ENCODE results near the gene SLC4A3.

The SLC4A3 gene

DNA sequence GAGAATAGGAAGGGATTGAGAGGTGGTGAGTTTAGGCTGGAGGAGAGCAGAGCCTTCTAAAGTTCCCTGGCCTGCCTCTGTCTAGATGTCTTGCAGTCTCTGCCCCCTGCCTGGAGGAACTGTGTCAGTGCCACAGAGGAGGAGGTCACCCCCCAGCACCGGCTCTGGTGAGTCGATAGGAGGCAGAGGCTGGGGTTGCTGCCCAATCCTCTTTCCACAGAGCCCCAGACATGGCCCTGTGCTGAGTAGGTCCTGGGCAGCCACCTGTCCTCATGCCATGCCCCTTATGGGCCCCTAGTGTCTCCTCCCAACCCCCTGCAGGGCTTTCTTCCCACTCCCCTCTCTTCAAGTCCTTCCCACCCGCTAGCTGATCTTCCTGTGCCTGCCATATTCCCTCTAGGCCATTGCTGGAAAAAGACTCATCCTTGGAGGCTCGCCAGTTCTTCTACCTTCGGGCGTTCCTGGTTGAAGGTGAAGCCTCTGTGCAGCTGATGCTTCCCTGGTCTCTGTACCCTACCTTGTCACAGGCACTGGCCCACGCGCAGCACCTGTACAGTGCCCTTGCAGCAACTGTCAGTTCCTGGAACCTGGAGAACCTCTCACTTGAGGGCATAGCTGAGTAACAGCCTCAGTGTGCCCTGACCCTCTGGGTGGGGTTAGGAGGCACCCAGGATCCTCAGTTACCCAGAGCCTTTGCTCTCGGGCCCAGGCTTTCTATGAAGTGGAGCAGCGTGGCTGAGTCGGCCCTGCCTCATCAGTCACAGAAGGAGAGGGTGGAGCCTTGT lies 13.2 kb upstream of the SLC4A3 start:
- DNase-seq = no peak

DNA sequence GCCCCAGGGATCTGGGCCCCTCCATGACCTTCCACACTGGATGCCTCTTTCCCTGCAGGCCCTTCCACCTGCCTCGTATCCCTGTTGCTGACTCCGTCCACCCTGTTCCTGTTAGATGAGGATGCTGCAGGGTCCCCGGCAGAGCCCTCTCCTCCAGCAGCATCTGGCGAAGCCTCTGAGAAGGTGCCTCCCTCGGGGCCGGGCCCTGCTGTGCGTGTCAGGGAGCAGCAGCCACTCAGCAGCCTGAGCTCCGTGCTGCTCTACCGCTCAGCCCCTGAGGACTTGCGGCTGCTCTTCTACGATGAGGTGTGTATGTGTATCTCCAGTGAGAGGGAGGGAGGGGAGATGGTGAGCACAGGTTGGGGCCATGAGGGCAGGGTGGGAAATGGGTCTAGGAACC lies 12.4 kb upstream of the SLC4A3 start:
- DNase-seq = no peak

DNA sequence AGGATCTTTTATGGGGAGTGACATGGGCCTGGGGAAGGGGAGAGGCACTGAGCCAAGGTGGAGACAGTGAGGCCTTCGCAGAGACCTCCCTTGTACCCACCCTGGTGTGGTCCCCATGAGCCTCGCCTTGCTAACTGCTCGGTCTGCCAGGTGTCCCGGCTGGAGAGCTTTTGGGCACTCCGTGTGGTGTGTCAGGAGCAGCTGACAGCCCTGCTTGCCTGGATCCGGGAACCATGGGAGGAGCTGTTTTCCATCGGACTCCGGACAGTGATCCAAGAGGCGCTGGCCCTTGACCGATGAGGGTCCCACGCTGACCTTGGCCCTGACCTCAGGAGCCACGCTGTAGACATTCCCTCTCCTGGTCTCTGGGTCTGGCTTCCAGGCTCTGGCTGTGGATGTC lies 11.5 kb upstream of the SLC4A3 start:
- no peak for DNase-seq

GRCh38 chr2:219616550-219616949 lies 10.9 kb upstream of the SLC4A3 start:
- DNase-seq = no peak

DNA sequence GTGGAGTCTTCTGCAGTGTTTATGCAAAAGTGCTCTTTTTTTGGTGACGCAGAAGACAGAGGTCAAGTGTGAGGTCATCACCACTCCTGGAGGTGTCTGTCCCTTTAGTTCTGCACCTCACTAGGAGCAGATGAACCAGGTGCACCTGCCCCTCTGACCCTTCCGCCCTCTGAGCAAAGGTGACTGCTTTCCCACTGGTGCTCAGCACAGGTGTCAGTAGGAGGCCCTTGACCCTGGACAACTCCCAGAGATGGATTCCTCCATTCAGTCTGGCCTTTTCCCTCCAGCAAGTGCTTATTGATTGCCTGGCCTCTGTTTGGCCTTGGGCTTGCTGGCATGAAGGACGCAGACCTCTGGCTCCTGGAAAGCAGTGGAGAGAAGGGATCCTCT lies 8.7 kb upstream of the SLC4A3 start:
- DNase-seq = no peak

DNA sequence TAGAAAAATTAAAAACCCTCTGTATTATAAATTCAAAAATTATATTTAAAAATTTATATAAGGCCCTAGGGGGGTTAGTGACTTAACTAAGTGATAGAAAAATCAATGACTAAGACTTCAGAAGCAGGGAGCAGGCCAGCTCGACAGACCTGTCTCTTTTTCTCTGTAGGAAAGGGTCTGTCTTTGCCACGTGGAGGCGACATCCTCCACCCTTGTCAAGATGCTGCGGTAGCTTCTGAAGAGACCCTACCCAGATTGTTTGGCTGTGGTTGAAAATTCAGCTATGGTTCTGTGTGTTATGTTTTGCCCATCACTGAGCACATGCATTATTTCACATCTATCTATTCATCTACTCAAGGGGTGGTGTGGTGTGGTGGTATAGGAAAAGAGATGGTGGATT lies 8.2 kb upstream of the SLC4A3 start:
- no peak for DNase-seq

DNA sequence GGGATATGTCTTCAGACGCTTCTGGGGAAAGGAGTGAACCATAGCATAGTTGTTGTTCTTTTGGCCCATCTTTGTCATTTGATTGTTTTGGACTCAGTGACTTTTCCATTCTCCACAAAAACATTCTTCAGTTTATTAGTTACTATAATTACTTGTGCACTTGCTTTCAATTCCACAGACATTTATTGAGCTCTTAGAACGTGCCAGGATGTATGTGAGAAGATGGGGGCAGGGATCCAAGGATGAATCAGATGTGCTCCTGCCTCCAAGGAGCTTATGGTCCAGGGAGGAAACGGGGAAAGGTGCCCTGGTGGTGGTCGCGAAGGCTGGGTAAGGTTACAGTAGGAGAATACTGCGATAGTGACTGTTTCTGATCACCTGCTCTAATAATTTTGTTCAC lies 6.9 kb upstream of the SLC4A3 start:
- DNase-seq = no peak

GRCh38 chr2:219621935-219622334 lies 5.5 kb upstream of the SLC4A3 start:
- DNase-seq = no peak

DNA sequence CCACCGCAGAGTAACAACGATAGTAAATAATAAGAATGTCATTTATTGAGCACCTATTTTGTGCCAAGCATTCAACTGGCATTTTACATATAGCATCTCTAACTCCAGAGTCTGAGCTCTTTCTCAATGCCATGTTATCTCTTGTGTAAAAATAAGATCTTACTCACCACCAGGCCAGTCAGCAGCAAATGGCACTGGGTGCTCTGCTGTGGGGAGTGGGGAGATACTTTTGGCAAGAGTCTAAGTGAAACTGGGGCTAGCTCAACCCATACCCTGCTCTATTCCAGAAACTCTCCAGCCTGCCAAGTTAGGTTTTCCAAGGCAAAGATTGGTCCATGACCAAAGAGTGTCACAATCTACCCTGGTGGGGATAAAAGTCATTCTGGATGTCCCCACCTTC lies 5.0 kb upstream of the SLC4A3 start:
- no peak for DNase-seq

GRCh38 chr2:219624565-219624964 lies 2.9 kb upstream of the SLC4A3 start:
- DNase-seq = no peak

GRCh38 chr2:219625179-219625578 lies 2.3 kb upstream of the SLC4A3 start:
- DNase-seq = no peak

- DNase-seq = no peak
Measured at GRCh38 chr2:219626540-219626939, 890 bp upstream of the SLC4A3 start.

DNA sequence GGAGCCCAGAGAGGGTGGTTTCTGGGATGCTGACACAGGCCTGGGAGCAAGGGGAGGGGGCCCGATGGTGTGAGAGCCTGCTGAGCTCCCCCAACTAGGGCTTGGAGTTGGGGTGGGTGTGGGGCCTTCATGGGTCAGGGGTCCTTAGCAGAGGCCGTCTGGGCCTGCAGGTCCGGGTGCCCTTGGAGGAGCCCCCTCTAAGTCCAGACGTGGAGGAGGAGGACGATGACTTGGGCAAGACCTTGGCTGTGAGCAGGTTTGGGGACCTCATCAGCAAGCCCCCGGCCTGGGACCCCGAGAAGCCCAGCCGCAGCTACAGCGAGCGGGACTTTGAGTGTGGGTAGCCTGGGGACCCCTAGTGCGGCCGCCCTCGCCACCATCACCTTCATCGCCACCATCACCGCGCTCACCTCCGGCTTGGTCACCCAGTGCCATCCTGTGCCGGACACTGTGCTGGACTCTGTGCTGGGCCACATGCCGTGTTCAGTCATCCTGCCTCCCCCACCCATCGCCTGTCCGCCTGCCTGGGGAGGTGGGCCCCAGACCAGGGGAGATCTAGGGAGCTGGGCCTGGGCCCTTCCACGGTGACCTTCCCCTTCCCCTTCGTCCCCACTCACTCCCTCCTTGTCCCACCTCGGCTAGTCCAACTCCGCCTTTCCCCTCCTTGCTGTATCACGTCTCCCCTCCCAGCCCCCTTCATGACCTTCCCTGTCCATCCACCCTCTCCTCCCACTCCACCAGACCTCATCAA lies 980 bp downstream of the SLC4A3 start:
- DNase-seq = no peak

DNA sequence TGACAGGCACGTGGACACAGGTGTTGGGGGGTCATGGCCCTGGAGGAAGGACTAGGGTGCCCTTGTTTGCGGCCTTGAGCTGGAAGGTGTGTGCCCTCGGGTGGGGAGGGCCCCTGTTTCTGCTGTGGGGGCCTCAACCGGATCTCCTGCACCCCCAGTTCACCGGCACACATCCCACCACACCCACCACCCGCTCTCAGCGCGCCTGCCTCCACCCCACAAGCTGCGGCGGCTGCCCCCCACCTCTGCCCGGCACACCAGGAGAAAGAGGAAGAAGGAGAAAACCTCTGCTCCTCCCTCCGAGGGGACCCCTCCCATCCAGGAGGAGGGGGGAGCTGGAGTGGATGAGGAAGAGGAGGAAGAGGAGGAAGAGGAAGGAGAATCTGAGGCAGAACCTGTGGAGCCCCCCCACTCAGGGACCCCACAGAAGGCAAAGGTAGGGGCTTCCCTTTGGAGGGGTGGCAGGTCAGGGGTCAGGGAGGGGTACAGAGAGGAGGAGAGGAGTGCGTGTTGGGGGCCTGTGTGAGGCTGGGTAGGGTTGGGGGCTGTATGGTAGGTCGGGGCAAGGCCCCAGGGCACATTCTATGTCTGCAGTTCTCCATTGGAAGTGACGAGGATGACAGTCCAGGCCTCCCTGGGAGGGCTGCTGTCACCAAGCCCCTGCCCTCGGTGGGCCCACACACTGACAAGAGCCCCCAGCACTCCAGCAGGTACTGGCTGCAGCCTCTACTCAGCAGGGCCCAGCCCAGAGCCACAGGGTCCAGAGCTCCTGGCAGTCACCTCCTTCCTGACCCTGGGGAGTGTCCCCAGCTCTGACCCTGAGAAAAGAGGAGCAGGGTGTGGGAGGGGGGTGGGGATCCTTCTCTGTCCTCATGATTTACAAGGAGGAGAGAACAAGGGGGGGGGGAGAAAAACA lies 1.8 kb downstream of the SLC4A3 start:
- no peak for DNase-seq

GRCh38 chr2:219629976-219630695 lies 2.7 kb downstream of the SLC4A3 start:
- DNase-seq = no peak

- no peak for DNase-seq
Measured at GRCh38 chr2:219630770-219631405, 3.5 kb downstream of the SLC4A3 start.

- DNase-seq = no peak
Measured at GRCh38 chr2:219631406-219631891, 4.0 kb downstream of the SLC4A3 start.

GRCh38 chr2:219631904-219632759 lies 4.7 kb downstream of the SLC4A3 start:
- no peak for DNase-seq

DNA sequence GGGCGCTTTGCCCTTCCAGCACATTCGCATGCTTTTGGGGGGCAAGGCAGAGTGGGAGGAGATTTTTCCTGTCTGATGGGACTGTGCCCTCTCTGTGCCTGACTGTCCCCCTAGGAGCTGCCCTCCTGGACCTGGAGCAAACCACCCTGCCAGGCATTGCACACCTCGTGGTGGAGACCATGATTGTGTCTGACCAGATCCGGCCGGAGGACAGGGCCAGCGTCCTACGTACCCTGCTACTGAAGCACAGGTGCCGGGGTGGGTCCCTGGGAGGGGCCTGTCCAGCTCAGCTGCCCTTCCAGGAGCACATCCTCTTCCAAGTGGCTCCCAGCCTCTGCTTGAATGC lies 5.3 kb downstream of the SLC4A3 start:
- DNase-seq = no peak

- no peak for DNase-seq
Measured at GRCh38 chr2:219633276-219634065, 6.0 kb downstream of the SLC4A3 start.
